ENCODE data around the gene ANKRD16.
"Not testable (repeated sequence)": the region's sequence is repeated elsewhere in the genome, so short reads cannot be mapped to it uniquely, and the experiment has no call there.

ANKRD16 gene

GRCh38 chr10:5917305-5917704 lies 27.6 kb upstream of the ANKRD16 start:
- no peak overlapping the region for H3K4me3 ChIP-seq (ENCODE audit: low read depth, low read length)
- no peak for TF ChIP-seq CTCF (IDR thresholded peaks at IDR 0.05; ENCODE audit: borderline replicate concordance, insufficient read depth, low read depth, low read length)

GRCh38 chr10:5915451-5915850 lies 25.8 kb upstream of the ANKRD16 start:
- H3K4me3 ChIP-seq (ENCODE audit: low read depth, low read length): no peak overlapping the region
- no peak for TF ChIP-seq CTCF (IDR thresholded peaks at IDR 0.05; ENCODE audit: borderline replicate concordance, insufficient read depth, low read depth, low read length)

- H3K4me3 ChIP-seq (ENCODE audit: low read depth, low read length): no peak overlapping the region
- TF ChIP-seq CTCF (IDR thresholded peaks at IDR 0.05; ENCODE audit: borderline replicate concordance, insufficient read depth, low read depth, low read length): no peak
Observed at GRCh38 chr10:5913736-5914135, 24.0 kb upstream of the ANKRD16 start.

- no peak overlapping the region for H3K4me3 ChIP-seq (ENCODE audit: low read depth, low read length)
- no peak for TF ChIP-seq CTCF (IDR thresholded peaks at IDR 0.05; ENCODE audit: borderline replicate concordance, insufficient read depth, low read depth, low read length)
Observed at GRCh38 chr10:5911670-5912069, 22.0 kb upstream of the ANKRD16 start.

- H3K4me3 ChIP-seq (ENCODE audit: low read depth, low read length): no peak overlapping the region
- TF ChIP-seq CTCF (IDR thresholded peaks at IDR 0.05; ENCODE audit: borderline replicate concordance, insufficient read depth, low read depth, low read length): no peak
Observed at GRCh38 chr10:5910323-5911100, 20.8 kb upstream of the ANKRD16 start.

GRCh38 chr10:5908676-5909075 lies 19.0 kb upstream of the ANKRD16 start:
- not testable (repeated sequence) for H3K4me3 ChIP-seq (ENCODE audit: low read depth, low read length)

- no peak overlapping the region for H3K4me3 ChIP-seq (ENCODE audit: low read depth, low read length)
- TF ChIP-seq CTCF (IDR thresholded peaks at IDR 0.05; ENCODE audit: borderline replicate concordance, insufficient read depth, low read depth, low read length): no peak
Observed at GRCh38 chr10:5906651-5907050, 17.0 kb upstream of the ANKRD16 start.

Measured in GM12875 (cell line).